C4-2B (cell line): ENCODE results near the gene ZDHHC16.
A peak's percentile ranks its signal among the peaks of the same experiment; 100 is the strongest.

Source experiments
- H3K27ac ChIP-seq: fragments of 450-650 bp; 2 replicates; pipeline ENCODE4 v1.5.1; 2017
- ZFX ChIP-seq: fragments of 450-650 bp; IDR thresholded peaks from 2 replicates; pipeline ENCODE4 v1.6.1; 2017
- TF ChIP-seq, protein P1 (sequence below): fragments of 450-650 bp; conservative IDR thresholded peaks from 2 replicates; pipeline ENCODE4 v1.5.1; 2017; ENCODE audit warnings: mild to moderate bottlenecking

The ZDHHC16 gene

GRCh38 chr10:97454330-97455036, 8.5 kb downstream of the ZDHHC16 start:
- H3K27ac ChIP-seq, result no peak overlapping the region
- TF ChIP-seq, protein P1, sequence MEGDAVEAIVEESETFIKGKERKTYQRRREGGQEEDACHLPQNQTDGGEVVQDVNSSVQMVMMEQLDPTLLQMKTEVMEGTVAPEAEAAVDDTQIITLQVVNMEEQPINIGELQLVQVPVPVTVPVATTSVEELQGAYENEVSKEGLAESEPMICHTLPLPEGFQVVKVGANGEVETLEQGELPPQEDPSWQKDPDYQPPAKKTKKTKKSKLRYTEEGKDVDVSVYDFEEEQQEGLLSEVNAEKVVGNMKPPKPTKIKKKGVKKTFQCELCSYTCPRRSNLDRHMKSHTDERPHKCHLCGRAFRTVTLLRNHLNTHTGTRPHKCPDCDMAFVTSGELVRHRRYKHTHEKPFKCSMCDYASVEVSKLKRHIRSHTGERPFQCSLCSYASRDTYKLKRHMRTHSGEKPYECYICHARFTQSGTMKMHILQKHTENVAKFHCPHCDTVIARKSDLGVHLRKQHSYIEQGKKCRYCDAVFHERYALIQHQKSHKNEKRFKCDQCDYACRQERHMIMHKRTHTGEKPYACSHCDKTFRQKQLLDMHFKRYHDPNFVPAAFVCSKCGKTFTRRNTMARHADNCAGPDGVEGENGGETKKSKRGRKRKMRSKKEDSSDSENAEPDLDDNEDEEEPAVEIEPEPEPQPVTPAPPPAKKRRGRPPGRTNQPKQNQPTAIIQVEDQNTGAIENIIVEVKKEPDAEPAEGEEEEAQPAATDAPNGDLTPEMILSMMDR, result no peak
- TF ChIP-seq ZFX, result no peak

GRCh38 chr10:97456034-97456685, 10.2 kb downstream of the ZDHHC16 start:
- H3K27ac ChIP-seq, result no peak overlapping the region

DNA sequence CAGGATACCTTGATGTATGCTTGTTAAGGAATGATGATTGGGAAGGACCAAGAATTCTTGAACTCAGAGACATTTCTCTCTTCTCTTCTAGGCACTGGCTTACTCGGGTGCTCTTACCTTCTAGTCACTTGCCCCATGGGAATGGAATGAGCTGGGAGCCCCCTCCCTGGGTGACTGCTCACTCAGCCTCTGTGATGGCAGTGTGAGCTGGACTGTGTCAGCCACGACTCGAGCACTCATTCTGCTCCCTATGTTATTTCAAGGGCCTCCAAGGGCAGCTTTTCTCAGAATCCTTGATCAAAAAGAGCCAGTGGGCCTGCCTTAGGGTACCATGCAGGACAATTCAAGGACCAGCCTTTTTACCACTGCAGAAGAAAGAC, 10.7 kb downstream of the ZDHHC16 start:
- no peak overlapping the region for H3K27ac ChIP-seq
- TF ChIP-seq ZFX, result no peak
- TF ChIP-seq, protein P1, result no peak

More at GRCh38 chr10:97456034-97456685, 10.2 kb downstream of the ZDHHC16 start:
- no peak for TF ChIP-seq ZFX
- TF ChIP-seq, protein P1, result no peak

DNA sequence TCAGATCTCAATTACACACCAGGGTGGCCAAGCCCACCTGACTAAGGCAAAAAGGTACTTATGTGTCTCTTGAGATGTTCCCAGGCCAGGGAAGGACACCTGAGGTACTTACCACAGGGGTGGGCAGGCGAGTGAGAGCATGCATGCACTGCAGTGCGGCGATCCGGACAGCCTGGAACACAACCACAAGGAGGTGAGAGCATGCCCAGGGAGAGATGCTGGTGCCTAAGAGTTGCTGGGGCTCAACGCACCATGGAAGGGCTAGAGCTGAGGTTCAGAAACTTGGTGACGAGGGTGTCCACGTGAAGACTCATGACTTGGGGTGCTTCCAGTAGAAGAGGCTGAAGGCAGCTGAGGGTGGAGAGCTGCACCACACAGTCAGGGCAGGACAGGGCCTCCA, 13.1 kb downstream of the ZDHHC16 start:
- no peak overlapping the region for H3K27ac ChIP-seq
- TF ChIP-seq ZFX, result no peak
- TF ChIP-seq, protein P1, result no peak

GRCh38 chr10:97459933-97460332, 14.0 kb downstream of the ZDHHC16 start:
- no peak overlapping the region for H3K27ac ChIP-seq
- TF ChIP-seq, protein P1, result no peak
- no peak for TF ChIP-seq ZFX

DNA sequence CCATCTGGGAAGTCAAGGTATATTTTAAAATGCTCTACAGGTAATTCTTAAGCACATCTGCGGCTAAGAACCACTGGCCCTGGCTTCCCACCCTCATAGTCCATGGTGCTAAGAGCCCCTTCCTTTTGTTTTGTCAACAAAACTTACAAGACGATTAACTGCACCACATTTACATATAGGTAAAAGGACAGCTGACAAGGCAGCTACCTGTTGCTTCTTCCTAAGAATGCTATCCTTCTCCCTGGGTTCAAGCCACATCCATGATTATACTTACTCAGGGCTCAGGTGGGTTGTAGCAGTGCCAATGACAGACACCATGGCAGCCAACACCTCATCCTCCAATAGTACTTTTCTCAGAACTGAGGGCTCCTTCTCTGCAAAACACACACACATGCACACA, 16.3 kb downstream of the ZDHHC16 start:
- TF ChIP-seq, protein P1, result no peak
- no peak for TF ChIP-seq ZFX
- no peak overlapping the region for H3K27ac ChIP-seq

DNA sequence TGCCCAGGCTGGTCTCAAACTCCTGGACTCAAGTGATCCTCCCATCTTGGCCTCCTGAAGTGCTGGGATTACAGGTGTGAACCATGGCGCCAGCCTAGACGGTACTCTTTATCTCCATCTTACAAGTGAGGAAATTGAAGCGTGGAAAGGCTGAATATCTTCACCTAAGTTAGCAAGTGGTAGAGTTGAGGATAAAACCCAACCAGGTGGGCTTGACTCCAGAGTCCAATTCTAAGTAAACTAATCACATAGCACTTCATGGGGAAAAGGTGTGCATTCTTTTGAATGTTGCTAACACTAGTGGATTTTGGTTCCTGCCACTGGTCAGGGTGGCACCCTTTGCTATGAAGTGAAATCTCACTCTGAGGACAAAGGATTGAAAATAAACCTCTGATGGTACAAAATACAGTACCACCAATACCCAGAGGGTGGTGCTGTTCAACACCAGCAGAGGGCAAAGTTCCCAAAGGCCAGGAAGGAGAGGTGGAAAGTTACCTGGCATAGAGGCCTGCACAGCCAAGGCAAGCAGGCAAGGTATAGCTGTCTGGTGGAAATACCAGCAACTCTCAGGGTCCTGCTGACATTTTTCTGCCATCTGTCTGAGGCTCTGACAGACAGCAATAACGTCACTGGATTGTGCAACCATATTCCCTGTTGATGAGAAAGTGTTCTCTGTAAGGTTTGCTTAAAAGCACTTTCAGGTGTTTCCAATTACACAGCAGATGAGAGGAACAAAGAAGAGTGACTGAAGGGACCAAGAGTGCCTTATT, 17.6 kb downstream of the ZDHHC16 start:
- H3K27ac ChIP-seq, result no peak overlapping the region
- TF ChIP-seq ZFX, result no peak
- TF ChIP-seq, protein P1, result peak; percentile 91
